Stimulated activated CD8-positive, alpha-beta memory T cell treated with anti-CD3 and anti-CD28 coated beads, Interleukin-12 subunit alpha, Interleukin-12 subunit beta, amount 100 ng/mL, for 24 hours (primary cell): ENCODE measurements around the gene ZSCAN10.
"Not testable (repeated sequence)": the region's sequence is repeated elsewhere in the genome, so short reads cannot be mapped to it uniquely, and the experiment has no call there.

Experiments
- DNase-seq: peaks from one replicate; pipeline ENCODE4 v3.0.0-alpha.2; 2020; ENCODE audit errors: extremely low read depth

Gene ZSCAN10

DNA sequence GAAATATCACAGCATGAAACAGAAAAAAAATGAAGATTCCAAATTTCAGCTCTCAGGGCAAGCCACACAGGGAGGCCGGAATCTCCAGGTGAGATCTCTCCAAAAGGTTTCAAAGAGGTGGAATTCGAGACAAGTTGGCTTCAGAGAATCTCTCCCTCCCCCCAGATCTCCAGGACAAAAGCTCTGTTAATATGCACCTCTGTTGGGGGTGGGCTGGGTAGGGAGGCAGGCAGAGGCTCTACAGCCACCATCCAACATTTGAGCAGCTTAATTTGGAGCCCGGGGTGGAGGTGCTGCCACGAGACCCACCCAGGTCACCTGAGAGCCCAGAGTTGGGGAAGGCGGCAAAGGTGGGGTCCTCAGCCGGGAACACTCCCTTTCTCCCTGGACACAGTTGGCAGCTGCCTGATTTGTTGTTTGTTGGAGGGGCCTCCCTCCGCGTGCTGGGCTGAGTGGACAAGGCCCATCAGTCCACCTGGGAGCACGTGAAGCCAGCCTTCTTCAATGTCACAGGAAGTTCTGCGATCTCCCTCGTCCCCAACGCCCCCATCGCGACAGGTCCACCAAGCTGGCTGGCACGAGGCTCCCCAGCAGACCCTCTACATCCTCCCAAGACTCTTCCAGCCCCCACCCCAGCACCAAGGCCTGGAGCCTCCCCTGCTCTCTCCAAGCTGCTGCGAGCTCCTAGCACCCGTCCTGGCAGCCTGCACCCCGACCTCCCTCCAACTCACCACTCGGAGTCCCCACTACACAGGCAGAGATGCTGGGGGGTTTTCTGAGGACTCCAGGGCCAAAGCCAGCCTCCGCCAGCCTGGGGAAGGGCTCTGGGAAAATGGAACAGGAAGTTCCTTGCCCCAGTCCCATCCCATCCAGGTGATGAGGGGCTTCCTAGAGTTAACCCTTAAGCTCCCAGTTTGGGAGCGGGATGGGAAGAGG is at the start of gene ZSCAN10:
Gene ZSCAN10, minus strand, starts transcription at position 836 of the 936 bp plus-strand sequence. CDS start 6,357 bp downstream, outside the sequence.
- no peak for DNase-seq

DNA sequence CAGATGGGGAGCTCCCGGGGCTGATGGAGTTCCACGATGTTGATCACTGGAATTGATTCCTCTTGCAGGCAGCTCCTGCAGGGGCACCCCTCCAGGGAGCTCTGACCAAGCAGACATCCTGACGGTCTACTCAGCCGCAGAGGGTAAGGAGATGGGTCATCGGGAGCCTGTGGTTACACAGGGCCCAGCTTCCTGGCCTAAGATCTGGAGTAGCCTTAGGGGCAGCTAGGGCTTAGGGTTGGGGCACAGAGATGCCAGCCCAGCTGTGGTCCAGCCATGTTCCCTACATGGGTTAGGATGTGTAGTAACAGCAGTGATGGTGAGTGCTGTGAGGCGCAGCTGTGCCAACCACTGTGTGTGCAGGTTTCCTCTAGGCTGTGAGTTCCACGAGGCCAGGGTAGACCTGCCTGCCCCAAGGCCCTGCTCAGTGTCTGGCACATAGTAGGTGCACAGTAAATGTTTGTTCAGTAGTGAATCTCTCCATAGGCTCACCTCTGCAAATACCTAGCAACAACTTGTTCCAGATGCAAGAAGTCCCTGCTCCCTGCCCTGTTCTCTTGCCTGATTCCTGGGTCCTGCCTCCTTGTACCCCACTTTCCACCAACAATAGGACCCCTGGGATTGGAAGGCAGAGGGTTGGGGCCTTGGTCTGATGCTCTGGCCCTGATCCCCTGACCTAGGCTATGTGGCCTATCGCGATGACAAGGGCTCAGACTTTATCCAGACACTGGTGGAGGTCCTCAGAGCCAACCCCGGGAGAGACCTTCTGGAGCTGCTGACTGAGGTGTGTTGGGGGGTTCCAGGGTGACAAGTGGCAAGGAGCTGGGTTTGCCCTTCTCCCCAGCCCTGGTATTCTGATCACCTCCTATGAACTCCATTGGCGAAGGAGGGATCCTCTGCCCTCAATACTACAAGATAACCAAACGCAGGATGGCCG is 49.4 kb upstream of the ZSCAN10 start:
- DNase-seq: no peak

DNA sequence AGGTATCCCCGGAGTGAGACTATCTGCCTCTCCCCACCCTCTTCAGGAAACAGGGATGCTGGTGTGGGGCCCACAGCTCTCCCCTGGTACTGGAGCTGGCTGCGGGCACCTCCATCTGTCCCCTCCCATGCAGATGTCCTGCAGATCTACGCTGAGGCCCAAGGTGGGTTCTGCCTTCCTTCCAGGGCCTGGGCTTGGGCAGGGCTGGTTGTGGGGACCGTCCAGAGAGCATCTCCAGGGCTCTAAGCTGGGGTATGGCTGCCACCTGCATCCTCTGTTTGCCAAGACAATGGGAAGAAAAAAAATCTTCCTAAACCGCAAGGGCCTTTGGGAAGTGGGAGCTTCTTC is 48.6 kb upstream of the ZSCAN10 start:
- no peak for DNase-seq

DNA sequence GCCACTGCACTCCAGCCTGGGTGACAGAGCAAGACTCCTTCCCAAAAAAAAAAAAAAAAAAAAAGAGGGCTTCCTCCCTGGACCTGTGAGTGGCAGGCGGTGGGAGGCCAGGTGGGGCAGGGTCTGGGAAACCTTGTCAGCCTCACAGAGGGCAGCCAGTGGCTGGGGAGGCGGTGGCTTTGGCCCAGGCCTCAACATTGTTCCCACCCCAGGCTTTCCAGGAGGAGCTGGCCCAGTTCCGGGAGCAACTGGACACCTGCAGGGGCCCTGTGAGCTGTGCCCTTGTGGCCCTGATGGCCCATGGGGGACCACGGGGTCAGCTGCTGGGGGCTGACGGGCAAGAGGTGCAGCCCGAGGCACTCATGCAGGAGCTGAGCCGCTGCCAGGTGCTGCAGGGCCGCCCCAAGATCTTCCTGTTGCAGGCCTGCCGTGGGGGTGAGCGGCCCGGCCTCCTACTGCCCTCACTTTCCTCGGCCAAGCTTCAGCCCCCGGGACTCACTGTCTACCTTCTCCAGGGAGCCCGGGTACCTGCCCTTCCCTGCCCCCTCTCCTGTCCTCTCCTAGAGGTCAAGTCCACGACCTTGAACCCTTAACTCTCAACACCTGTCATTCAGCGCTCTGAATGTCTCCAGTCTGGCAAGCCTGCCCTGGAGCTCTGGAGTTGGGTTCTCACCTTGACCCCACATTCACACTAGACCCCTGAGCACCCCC is 48.1 kb upstream of the ZSCAN10 start:
- DNase-seq: no peak

DNA sequence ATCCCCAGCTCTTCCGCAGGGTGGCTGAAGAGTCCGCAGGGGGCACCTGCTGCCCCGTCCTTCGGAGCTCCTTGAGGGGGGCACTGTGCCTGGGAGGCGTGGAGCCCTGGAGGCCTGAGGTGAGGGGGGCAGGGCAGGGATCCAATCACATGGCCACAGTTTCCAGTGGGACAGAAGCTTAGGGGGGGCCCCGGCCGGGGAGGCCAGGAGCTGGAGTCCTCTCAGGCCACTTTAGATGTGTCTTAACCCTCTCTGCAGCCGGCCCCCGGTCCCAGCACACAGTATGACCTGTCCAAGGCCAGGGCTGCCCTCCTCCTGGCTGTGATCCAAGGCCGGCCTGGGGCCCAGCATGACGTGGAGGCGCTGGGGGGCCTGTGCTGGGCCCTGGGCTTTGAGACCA is 46.6 kb upstream of the ZSCAN10 start:
- no peak for DNase-seq

DNA sequence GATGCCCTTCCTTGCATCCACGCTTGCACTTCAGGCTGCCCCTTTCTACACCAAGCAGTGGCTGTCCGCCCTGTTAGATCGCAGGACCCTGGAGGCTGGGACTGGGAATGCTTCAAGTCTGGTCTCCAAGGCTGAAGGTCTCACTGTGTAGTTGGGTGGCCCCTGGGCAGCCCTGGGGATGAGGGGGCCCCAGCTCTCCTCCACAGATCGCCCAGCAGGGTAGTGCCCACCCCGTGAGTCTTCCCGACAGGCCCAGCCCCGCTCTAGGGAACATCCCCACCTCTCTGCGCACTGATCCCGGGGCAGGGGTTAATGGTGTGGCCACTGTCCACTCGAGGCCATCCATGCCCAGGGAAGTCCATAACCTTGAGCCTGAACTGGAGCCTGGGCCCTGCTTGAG is 46.1 kb upstream of the ZSCAN10 start:
- no peak for DNase-seq

DNA sequence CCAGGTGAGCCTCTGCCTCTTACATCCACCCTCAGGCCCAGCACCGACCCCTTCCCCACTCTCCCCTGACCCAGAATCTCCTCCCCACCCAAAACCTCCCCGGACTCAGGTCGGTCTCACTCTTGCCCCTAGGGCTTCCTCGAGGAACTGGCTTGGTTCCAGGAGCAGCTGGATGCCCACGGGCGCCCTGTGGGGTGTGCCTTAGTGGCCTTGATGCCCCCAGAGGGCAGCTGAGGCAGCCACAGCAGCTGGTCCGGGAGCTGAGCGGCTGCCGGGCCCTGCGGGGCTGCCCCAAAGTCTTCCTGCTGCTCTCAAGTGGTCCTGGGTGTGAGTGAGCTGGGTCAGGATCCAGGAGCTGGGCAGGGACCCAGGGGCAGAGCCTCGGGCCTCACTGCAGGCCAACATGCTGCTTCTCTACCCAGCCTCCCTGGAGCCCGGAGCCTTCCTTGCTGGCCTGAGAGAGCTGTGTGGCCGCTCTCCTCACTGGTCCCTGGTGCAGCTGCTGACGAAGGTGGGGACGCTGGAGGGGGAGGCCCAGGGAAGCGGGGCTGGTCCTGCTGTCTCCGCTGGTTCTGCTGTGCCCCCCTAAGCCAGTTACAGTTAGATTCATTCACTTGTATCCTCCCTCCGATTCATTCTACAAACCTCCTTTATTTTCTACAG is 45.4 kb upstream of the ZSCAN10 start:
- DNase-seq: no peak

DNA sequence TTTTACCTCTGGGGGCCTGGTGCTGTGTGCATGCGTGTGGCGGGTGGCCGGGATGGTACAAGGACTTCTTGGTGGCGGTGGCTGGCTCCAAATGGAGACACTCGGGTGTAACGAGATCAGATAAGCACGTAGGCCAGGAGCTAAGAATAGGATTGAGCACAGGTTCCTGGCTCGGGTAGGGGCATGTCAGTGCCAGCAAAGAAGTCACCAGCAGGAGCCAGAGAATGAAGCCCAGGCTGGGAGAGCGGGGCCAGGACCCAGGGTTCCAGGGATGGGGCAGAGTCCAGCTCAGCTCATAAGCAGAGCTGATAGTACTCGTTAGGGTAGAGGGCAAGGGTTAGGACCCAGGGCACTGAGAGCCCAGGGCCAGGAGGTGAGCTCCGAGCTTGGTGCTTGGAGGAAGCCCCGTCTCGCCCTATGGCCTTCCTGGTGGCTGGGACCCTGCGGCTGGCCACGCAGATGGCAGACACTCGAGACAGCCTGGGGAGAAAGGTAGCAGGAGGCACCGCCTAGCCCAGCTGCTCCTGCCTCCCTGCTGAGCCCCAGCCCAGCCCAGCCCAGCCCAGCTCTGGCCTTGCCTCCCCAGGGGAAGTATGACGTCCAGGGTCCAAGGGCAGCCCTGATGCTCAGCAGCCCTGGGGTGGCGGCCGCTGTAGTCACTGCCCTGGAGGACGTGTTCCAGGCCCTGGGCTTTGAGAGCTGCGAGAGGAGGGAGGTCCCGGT is 44.7 kb upstream of the ZSCAN10 start:
- no peak for DNase-seq

DNA sequence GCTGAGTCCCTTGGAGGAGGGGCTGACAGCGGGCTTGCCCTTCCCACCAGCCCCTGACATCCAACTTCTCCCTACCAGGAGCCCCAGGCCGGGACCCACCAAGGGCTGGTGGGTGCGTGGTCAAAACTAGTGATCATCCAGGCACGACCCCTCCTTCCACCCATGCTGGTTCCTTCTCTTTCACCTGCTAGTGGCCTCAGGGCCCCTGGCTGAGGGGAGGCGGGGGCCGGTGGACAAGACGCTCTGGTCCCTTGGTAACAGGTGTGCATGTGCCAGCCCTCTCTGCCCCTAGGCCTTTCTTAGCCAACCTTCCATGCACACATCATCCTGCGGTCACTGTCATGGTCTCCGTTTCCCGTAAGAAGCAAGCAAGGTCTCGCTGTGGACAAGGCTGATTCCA is 44.1 kb upstream of the ZSCAN10 start:
- DNase-seq: no peak

DNA sequence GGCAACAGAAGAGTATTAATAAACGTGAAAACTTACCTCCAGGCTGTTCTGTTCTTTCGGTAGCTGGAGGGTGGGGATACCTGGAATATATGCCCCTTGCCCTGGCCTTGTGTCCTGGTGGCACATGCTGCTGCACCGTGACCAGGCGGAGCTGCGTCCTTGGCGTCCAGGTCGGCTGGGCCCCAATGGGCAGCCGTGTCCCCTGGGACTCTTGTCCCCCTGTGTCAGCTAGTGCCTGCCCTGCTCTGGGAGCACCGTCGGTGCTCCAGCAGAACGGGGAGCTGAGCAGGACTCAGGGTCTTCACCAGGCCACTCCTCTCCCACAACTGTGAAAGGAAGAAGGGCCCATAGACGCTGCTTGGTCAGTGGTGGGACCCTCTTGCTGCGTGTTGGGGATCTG is 43.7 kb upstream of the ZSCAN10 start:
- no peak for DNase-seq

DNA sequence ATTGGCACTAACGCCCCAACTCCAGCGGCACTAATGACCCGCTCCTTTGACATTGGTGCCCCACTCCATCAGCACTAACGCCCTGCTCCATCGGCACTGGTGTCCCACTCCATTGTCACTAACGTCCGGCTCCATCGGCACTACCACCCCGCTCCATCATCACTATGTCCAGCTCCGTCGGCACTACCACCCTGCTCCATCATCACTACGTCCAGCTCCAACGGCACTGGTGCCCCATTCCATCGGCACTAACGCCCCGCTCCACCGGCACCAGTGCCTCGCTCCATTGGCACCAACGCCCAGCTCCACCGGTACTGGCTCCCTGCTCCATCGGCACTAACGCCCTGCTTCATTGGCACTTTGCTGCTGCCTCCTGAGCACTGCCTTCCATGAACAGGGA is 43.2 kb upstream of the ZSCAN10 start:
- DNase-seq: no peak

DNA sequence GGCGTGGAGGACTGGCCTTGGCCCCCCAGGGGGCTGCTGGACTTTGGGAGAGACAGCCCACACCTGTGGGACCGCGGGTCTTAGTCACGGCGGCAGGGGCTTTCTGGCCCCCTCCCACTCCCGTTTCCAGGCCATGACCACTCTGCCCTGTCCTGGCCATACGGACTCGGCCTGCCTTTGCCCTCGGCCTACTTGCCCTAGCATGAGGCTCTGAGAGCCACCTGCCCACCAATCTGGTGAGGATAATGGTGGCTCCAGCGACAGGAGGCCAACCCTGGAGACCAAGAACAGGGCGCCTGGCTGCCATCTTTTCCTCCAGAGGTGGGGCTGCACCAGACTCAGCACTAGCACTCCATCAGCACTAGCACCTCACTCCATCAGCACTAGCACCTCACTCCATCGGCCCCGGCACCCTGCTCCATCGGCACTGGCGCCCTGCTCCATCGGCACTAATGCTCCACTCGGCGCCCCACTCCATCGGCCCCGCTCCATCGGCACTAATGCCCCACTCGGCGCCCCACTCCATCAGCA is 42.8 kb upstream of the ZSCAN10 start:
- no peak for DNase-seq

DNA sequence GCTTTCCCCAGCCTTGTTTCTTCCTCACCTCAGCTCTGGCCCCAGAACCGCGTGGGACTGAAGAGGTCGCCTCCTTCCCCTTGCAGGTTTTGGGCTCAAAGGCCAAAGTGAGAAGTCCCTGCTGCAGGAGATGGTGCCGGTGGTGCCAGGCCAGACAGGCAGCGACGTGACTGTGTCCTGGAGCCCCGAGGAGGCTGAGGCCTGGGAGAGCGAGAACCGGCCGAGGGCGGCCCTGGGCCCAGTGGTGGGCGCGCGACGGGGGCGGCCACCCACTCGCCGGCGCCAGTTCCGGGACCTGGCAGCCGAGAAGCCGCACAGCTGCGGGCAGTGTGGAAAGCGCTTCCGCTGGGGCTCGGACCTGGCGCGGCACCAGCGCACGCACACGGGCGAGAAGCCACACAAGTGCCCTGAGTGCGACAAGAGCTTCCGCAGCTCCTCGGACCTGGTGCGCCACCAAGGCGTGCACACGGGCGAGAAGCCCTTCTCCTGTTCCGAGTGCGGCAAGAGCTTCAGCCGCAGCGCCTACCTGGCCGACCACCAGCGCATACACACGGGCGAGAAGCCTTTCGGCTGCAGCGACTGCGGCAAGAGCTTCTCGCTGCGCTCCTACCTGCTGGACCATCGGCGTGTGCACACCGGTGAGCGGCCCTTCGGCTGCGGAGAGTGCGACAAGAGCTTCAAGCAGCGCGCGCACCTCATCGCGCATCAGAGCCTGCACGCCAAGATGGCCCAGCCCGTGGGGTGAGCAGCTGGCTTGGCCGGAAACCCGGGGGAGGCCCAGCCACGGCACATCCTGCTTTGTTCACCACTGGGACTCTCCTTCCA is 41.7 kb upstream of the ZSCAN10 start:
- no peak for DNase-seq

DNA sequence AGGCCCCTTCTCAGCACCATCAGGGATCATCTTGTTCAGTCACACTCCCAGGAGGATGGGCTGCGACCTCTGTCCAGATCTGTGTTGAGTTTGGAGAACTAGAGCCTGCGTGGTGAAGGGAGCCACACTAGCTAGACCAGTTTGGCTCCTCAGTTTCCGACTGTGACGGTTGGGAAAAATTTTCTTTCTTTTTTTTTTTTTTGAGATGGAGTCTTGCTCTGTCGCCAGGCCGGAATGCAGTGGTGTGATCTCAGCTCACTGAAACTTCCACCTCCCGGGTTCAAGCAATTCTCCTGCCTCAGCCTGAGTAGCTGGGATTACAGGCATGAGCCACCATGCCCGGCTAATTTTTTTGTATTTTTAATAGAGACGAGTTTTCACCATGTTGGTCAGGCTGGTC is 40.5 kb upstream of the ZSCAN10 start:
- DNase-seq: not testable (repeated sequence)

DNA sequence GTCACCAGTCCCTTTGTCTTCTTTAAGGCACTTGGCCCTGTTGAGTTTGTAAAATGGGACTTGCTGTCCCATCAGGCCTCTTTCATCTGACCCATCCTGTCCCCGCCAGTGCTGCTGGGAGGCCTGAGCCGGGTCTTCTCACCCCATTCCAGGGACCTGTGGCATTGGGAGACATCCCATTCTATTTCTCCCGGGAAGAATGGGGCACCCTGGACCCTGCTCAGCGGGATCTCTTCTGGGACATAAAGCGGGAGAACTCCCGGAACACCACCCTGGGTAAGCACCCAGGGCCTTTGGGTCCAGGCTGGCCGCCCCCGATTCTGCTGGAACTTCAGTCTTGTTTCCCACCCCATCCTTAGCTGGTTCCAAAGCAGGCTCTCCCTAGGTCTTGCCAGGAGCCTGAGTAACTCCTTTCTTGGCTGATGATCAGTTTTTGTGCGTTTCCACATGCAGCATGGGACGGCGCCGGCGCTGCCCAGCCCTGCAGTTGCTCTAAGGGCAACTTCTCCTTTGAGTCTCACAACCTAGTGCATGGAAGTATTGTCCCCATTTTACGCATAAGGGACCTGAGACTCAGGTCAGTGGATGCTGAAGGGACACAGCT is 39.8 kb upstream of the ZSCAN10 start:
- no peak for DNase-seq

DNA sequence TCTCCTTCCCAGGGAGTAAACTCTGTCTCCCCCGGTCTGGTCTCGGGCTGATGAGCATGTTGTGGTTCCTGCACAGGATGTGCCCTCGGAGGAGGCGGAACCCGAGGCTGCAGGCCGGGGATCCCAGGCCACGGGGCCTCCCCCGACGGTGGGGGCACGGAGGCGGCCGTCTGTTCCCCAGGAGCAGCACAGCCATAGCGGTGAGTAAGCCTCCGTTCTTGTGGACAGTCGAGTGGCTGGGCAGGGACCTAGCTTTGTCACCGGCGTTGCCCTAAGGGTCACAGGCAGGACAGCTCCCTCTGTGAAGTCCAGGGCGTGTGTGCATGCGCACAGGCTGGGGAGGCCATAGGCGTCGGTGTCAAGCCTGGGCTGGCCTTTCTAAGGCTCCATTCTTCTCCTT is 39.2 kb upstream of the ZSCAN10 start:
- no peak for DNase-seq

DNA sequence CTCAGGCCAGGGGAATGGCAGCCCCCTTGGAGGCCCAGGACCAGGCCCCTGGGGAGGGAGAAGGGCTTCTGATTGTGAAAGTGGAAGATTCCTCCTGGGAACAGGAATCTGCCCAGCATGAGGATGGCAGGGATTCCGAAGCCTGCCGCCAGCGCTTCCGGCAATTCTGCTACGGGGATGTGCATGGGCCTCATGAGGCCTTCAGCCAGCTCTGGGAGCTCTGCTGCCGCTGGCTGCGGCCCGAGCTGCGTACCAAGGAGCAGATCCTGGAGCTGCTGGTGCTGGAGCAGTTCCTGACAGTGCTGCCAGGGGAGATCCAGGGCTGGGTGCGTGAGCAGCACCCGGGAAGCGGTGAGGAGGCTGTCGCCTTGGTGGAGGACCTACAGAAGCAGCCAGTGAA is 38.2 kb upstream of the ZSCAN10 start:
- no peak for DNase-seq

DNA sequence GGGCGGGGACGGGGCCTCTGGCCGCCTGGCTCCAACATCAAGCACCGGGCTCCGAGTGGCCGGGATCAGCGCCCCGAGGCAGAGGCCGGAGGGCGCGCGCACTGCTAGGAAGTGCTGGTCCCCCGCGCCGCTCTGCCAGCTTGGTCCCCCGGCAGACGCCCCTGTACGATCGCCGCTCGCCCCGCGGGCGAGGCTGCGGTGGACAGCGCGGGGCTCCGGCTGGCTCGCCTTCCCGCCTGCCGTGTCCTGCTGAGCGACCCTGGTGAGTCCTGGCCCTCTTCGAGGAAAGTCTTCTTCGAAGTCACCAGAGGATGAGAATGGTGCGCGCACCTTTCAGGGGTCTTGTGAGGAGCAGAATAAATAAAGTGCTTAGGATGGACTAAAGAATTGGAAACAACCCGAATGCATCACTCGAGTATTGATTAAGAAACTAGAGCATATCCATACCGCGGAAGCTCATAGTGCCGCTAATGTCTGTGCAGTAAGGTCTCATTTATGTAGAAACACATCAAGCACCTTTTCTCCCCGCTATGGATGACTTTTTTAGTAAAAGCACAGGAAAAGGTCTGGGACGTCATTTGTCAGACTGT is 36.1 kb upstream of the ZSCAN10 start:
- DNase-seq: no peak
